Endothelial cell of umbilical vein (primary cell): ENCODE data around the gene CCL13. TPM values are rescaled to one million over a fixed set of nuclear protein-coding genes. Genes with fewer than 3 reads are reported as not detected.

Experiments
- BruUV-seq: library from RNA; stranded (reverse); fragments of 400-500 nt; replicated peaks from 2 replicates; lab custom pipeline; 2021; lab: Mats Ljungman, UMichigan
- CTCF ChIA-PET: fragments of 300-600, 350-600 bp; sonication (Branson Sonifier 250); formaldehyde crosslinking; loops from one replicate; lab custom pipeline; 2021; ENCODE audit warnings: antibody characterized with exemption, inconsistent platforms; lab: Charles Lee
- POLR2A ChIA-PET: fragments of 300-600, 350-600 bp; sonication (Branson Sonifier 250); formaldehyde crosslinking; loops from one replicate; lab custom pipeline; 2021; ENCODE audit warnings: antibody characterized with exemption, inconsistent platforms; lab: Charles Lee
- DNase-seq: peaks from one replicate; pipeline ENCODE4 v3.0.0-alpha.2; 2011; ENCODE audit warnings: low read depth, low spot score
- FAIRE-seq: peaks from 2 replicates; lab custom pipeline; 2011; peaks lifted over from hg19 to GRCh38; lab: Jason Lieb, UNC
- H2AFZ ChIP-seq: 2 replicates; pipeline ENCODE4 v1.6.0; 2012; ENCODE audit warnings: low read depth, low read length, control low read depth, inconsistent platforms
- H3K27ac ChIP-seq: 2 replicates; pipeline ENCODE4 v1.5.1; 2011; ENCODE audit warnings: low read depth, mild to moderate bottlenecking, control low read depth, low read length, moderate library complexity; ENCODE audit not compliant: insufficient read depth
- H3K27me3 ChIP-seq, 2 experiments: 2 replicates each; pipeline versions ENCODE4 v1.6.0 to v1.6.1; 2011; ENCODE audit warnings: low read length in 2 of 2, mixed read lengths in 1 of 2; ENCODE audit not compliant: control insufficient read depth in 2 of 2, insufficient read depth in 2 of 2
- H3K36me3 ChIP-seq, 2 experiments: 2 replicates in 1 of 2; 3 replicates in 1 of 2; pipeline ENCODE4 v1.5.1; 2011; ENCODE audit warnings: low read length in 2 of 2, mild to moderate bottlenecking in 1 of 2, moderate library complexity in 1 of 2; ENCODE audit not compliant: control insufficient read depth in 2 of 2, insufficient read depth in 2 of 2; ENCODE audit errors: extremely low read depth in 1 of 2
- H3K4me1 ChIP-seq: 3 replicates; pipeline ENCODE4 v1.5.1; 2011; ENCODE audit warnings: mild to moderate bottlenecking, low read length; ENCODE audit not compliant: control insufficient read depth, insufficient read depth; ENCODE audit errors: extremely low read depth
- H3K4me2 ChIP-seq: 2 replicates; pipeline ENCODE4 v1.6.1; 2011; ENCODE audit warnings: low read length, control low read depth, mixed read lengths; ENCODE audit not compliant: insufficient read depth
- H3K4me3 ChIP-seq, 3 experiments: fragments of 200-600 bp in 1 of 3; sonication (generic), shearing (Covaris generic) in 1 of 3; replicated peaks in 1 of 3; 2 replicates each; pipeline ENCODE4 v1.5.1; 2011 to 2016; ENCODE audit warnings: control low read depth in 3 of 3, low read length in 3 of 3, mild to moderate bottlenecking in 2 of 3, inconsistent platforms in 1 of 3, low read depth in 1 of 3, moderate library complexity in 1 of 3; ENCODE audit not compliant: insufficient read depth in 1 of 3
- H3K79me2 ChIP-seq: 2 replicates; pipeline ENCODE4 v1.6.0; 2012; ENCODE audit warnings: low read length, inconsistent platforms; ENCODE audit not compliant: control insufficient read depth, insufficient read depth
- H3K9ac ChIP-seq: replicated peaks from 2 replicates; pipeline ENCODE3; 2011; ENCODE audit warnings: low read length, control low read depth; ENCODE audit not compliant: insufficient read depth; ENCODE audit errors: extremely low read depth
- H3K9me1 ChIP-seq: replicated peaks from 3 replicates; pipeline ENCODE4 v1.6.0; 2011; ENCODE audit warnings: mild to moderate bottlenecking, low read length; ENCODE audit not compliant: control insufficient read depth, insufficient read depth; ENCODE audit errors: extremely low read depth
- H3K9me3 ChIP-seq: replicated peaks from 2 replicates; pipeline ENCODE4 v1.5.1; 2012; ENCODE audit warnings: low read length, inconsistent platforms; ENCODE audit not compliant: control insufficient read depth, insufficient read depth
- H4K20me1 ChIP-seq: replicated peaks from 2 replicates; pipeline ENCODE3; 2011; ENCODE audit warnings: mild to moderate bottlenecking, low read length; ENCODE audit not compliant: control insufficient read depth, insufficient read depth; ENCODE audit errors: extremely low read depth
- EZH2 ChIP-seq: IDR thresholded peaks from 2 replicates; pipeline ENCODE4 v1.6.1; 2012; ENCODE audit warnings: borderline replicate concordance, low read depth, mild to moderate bottlenecking, moderate library complexity, low read length, inconsistent platforms; ENCODE audit not compliant: severe bottlenecking
- FOS ChIP-seq: IDR thresholded peaks from 2 replicates; pipeline ENCODE4 v1.6.1; 2011; ENCODE audit warnings: mild to moderate bottlenecking, low read length, moderate library complexity, borderline replicate concordance; ENCODE audit not compliant: insufficient read depth
- GATA2 ChIP-seq: IDR thresholded peaks from 2 replicates; pipeline ENCODE4 v1.7.0; 2011; ENCODE audit warnings: low read depth, mild to moderate bottlenecking, moderate library complexity, mixed read lengths, low read length; ENCODE audit not compliant: insufficient read length, insufficient read depth
- JUN ChIP-seq: IDR thresholded peaks from 2 replicates; pipeline ENCODE4 v1.6.1; 2011; ENCODE audit warnings: borderline replicate concordance, low read depth; ENCODE audit not compliant: insufficient read length, insufficient read depth
- MYC ChIP-seq: IDR thresholded peaks from one replicate; pipeline ENCODE4 v1.6.1; 2011; ENCODE audit warnings: mild to moderate bottlenecking, low read depth, low read length
- POLR2A ChIP-seq: IDR thresholded peaks from 2 replicates; pipeline ENCODE4 v1.6.1; 2012; ENCODE audit warnings: low read depth, mild to moderate bottlenecking, control low read depth, low read length
- POLR2AphosphoS5 ChIP-seq: IDR thresholded peaks from 2 replicates; pipeline ENCODE4 v1.6.1; 2012; ENCODE audit warnings: low read depth, mild to moderate bottlenecking, control low read depth, low read length, moderate library complexity; ENCODE audit not compliant: insufficient read depth
- dilution Hi-C: fragments of 300-500 bp; cut with MboI; formaldehyde crosslinking; loops from one replicate; pipeline ENCODE4 v1.15.0; 2019; ENCODE audit warnings: low sequenced_read_pairs; ENCODE audit not compliant: extremely low pct_ligation_motif_present
- intact Hi-C: fragments of 100-400 bp; cut with micrococcal nuclease; formaldehyde crosslinking; loops from one replicate; pipeline ENCODE4 v1.10.0; 2022
- polyA plus RNA-seq, 4 experiments: library from polyadenylated mRNA; depleted of rRNA in 3 of 4; stranded (reverse) in 3 of 4; unstranded in 1 of 4; fragments of >200 nt; gene quantifications; 2 replicates each; pipeline versions ENCODE4 v1.2.1 to v1.2.3, GENCODE V29; 2011 to 2012; ENCODE audit warnings: missing spikeins in 1 of 4
- total RNA-seq: library from RNA; stranded (reverse); gene quantifications from 2 replicates; pipeline ENCODE4 v1.2.3, GENCODE V29; 2021
- TF ChIP-seq, protein P1 (sequence below): IDR thresholded peaks from 2 replicates; pipeline ENCODE4 v1.6.1; 2011; ENCODE audit not compliant: insufficient read depth, insufficient read length
- TF ChIP-seq, protein P2 (sequence below), 2 donors: IDR thresholded peaks; 1 replicate in 1 of 2; 2 replicates in 1 of 2; pipeline ENCODE4 v1.5.1; 2011; ENCODE audit warnings: low read length in 2 of 2, mild to moderate bottlenecking in 2 of 2, moderate library complexity in 2 of 2, control low read depth in 1 of 2, inconsistent platforms in 1 of 2, low read depth in 1 of 2; ENCODE audit not compliant: insufficient read depth in 1 of 2; ENCODE audit errors: extremely low read depth in 1 of 2

CCL13 gene
- total and polyA plus RNA-seq, 2 donors (not counting 3 experiments of a cell fraction or from before 2014, with no cell fraction given) = not detected

DNA sequence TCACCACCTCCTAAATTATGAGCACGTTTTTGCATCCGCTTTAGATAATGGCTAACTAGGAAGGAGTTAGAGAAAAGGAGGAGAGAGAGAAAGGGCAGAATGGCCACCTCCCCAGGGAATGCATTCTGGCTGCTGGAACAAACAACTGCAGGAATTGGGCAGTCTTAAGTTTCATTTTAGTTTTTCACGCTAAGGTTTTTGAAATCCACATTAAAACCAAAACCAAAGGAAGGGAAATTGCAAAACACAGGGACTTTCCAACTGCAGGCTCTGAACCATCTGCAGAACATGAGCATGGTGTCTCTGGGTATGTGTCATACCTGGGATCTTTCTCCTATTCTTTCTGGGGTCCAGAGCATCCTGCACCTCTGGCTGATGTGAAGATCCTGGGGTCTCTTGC is 49.2 kb upstream of the CCL13 start:
- no peak overlapping the region for H3K27ac ChIP-seq
- intact Hi-C loops (no loop called here), dilution Hi-C loops (loop anchor here (25.0 kb wide), 1 partner anchor 95 kb away; no protein-coding TSS in a partner anchor)
- POLR2A ChIA-PET = interaction anchor here (1.2 kb wide), 1 partner anchor 106 kb away, joined by 3 read pairs; no protein-coding TSS in a partner anchor
- no peak overlapping the region for H3K9ac ChIP-seq
- CTCF ChIA-PET = interaction anchor here (0.6 to 11.1 kb wide), 31 partner anchors 13 to 139 kb away, joined by 3 to 202 read pairs (median 5); partner anchors contain the start of genes CCL1, CCL13, CCL2 and CCL7
- H3K4me3 ChIP-seq = no peak overlapping the region
- H3K36me3 ChIP-seq = no peaks in the 10 kb centered on the region
- no peaks in the 10 kb centered on the region for H4K20me1 ChIP-seq
- no peaks in the 10 kb centered on the region for H3K9me1 ChIP-seq
- peaks cover 15 to 16% of the 10 kb centered on the region in 2 experiments for H3K27me3 ChIP-seq
- DNase-seq (no peak), FAIRE-seq (no peak)
- no peaks in the 10 kb centered on the region for H3K79me2 ChIP-seq
- H3K4me2 ChIP-seq = no peak overlapping the region
- no peaks in the 10 kb centered on the region for H3K4me1 ChIP-seq
- TF ChIP-seq MYC = no peak
- TF ChIP-seq JUN = no peak
- TF ChIP-seq EZH2 = no peak
- TF ChIP-seq POLR2AphosphoS5 = no peak
- no peak for TF ChIP-seq GATA2
- TF ChIP-seq FOS = no peak
- TF ChIP-seq POLR2A = no peak
- TF ChIP-seq, protein P1, sequence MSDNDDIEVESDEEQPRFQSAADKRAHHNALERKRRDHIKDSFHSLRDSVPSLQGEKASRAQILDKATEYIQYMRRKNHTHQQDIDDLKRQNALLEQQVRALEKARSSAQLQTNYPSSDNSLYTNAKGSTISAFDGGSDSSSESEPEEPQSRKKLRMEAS = no peak
- TF ChIP-seq, protein P2, sequence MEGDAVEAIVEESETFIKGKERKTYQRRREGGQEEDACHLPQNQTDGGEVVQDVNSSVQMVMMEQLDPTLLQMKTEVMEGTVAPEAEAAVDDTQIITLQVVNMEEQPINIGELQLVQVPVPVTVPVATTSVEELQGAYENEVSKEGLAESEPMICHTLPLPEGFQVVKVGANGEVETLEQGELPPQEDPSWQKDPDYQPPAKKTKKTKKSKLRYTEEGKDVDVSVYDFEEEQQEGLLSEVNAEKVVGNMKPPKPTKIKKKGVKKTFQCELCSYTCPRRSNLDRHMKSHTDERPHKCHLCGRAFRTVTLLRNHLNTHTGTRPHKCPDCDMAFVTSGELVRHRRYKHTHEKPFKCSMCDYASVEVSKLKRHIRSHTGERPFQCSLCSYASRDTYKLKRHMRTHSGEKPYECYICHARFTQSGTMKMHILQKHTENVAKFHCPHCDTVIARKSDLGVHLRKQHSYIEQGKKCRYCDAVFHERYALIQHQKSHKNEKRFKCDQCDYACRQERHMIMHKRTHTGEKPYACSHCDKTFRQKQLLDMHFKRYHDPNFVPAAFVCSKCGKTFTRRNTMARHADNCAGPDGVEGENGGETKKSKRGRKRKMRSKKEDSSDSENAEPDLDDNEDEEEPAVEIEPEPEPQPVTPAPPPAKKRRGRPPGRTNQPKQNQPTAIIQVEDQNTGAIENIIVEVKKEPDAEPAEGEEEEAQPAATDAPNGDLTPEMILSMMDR (IDR thresholded peaks at IDR 0.05; ENCODE audit: extremely low read depth in 1 of 2, insufficient read depth in 1 of 2, low read depth in 1 of 2, low read length in 2 of 2) = no peak
- no TSS peak for BruUV-seq
- H3K9me3 ChIP-seq = no peaks in the 10 kb centered on the region
- H2AFZ ChIP-seq = no peak overlapping the region
